ENCODE measurements around the gene YTHDF2.
A peak's percentile ranks its signal among the peaks of the same experiment; 100 is the strongest.

Gene YTHDF2

DNA sequence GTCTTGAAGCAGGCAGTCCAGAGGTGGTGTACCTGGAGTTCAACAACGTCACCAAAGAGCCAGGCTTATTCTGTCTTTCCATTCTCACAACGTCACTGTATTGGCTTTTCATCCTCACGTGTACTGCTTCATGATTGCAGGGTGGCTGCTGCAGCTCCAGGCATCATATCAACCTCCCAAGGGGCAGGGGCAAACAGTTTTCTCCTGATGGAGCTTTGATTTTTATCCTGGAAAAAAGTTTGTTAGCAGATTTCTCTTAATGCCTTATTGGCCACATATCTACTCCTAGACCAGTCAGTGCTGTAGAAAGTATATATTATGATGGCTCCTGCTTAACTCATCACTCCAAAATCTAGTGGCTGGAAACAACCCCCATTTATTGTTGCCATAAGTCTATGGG, 66.9 kb downstream of the YTHDF2 start:
- DNase-seq, result no peak

DNA sequence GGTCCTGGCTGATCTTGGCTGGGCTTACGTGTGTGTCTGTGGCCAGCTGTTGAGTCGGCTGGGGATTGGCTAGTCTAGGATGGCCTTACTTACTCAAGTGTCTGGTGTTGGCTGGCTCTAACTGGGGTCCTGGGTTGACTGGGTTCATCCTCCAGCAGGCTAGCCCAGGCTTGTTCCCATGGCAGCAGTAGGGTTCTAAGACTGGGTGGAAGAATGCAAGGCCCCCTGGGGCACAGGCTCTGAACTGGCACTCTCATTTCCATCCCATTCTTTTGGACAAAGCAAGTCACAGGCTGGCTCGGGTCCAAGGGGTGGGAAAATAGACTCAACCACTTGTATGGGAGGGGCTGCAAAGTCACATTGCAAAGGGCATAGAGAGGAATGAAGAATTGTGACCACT, 67.3 kb downstream of the YTHDF2 start:
- DNase-seq, result no peak

DNA sequence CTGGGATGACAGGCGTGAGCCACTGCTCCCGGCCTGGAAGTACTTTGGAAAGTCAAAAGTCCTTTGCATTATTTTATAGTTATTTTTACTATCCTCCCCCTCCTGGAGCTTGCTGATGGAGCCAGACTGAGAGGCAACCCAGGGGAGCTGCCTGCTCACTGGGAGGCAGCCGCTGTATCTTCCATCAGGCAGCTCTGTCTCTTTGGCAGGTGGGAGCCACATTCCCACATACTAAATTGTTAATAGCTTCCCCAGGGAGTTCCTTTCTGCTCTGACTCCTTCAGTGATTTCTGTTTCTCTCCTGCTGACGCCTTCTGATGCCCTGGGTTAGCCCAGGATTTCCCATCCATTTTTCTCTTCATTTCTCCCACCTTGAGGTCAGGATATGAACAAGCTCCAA, 70.3 kb downstream of the YTHDF2 start:
- no peak for DNase-seq

DNA sequence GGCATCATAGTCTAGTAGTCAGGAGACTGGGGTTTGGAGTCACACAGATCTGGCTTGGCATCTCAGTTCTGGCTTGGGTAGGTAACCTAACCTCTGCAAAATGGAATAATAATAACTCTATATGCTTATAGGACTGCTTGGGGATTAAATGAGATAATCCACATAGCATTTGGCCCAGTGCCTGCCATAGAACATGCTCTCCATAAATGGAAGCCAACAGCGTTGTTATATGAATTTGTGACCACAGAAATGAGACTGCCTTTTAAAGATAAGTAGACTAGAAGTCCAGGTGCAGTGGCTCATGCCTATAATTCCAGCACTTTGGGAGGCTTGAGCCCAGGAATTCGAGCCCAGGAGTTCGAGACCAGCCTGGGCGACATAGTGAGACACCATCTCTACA, 71.2 kb downstream of the YTHDF2 start:
- DNase-seq, result no peak

DNA sequence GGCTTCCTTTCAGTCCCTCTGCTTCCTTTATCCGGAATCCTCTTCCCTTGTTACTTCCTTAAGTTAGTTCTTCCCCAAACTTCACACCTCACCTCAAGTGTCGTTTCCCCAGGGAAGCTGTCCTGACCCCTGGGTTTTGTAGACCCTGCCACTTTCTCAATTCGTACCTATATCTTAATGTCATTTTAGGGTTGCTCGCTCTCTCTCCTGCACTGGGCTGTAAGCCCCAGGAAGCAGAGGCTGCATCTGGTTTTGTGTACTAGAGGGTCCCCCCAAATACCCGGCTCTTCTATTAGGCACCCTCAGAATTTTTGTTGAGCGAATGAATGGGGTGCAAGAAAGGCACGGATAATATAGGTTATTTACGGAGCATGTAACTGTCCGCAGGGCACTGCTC, 74.6 kb downstream of the YTHDF2 start:
- DNase-seq, result no peak

DNA sequence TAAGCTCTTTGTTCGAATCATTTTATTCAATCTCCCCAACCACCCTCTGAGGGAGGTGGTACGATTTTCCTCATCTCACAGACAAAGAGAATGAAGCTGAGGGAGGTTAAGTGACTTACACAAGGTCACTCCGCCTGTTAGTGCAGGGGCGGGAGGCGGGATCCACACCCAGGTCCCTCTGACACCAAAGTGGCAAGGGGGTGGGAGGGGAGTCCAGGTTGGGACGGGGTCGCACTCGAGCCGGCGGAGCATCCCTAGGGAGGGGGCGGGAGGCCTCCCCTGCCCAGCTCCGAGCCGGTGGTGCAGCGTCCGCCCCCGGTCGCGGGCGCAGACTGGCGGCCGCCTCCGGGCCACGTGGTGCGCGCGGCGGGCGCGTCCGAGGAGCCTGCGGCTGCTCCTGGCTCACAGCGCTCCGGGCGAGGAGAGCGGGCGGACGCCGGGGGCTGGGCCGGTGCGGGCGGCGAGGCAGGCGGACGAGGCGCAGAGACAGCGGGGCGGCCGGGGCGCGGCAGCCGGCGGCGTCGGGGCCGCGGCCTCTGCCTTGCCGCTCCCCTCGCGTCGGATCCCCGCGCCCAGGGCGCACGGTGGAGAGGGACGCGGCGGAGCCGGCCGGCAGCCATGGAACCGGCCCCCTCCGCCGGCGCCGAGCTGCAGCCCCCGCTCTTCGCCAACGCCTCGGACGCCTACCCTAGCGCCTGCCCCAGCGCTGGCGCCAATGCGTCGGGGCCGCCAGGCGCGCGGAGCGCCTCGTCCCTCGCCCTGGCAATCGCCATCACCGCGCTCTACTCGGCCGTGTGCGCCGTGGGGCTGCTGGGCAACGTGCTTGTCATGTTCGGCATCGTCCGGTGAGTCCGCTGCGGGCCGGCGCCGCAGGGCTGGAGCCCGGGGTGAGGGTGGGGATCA, 75.3 kb downstream of the YTHDF2 start, which contains the start of gene OPRD1:
Gene OPRD1 (plus strand): TSS at position 405 of the 903 bp plus-strand sequence. CDS start 214 bp downstream, at position 619.
- no peak for DNase-seq

DNA sequence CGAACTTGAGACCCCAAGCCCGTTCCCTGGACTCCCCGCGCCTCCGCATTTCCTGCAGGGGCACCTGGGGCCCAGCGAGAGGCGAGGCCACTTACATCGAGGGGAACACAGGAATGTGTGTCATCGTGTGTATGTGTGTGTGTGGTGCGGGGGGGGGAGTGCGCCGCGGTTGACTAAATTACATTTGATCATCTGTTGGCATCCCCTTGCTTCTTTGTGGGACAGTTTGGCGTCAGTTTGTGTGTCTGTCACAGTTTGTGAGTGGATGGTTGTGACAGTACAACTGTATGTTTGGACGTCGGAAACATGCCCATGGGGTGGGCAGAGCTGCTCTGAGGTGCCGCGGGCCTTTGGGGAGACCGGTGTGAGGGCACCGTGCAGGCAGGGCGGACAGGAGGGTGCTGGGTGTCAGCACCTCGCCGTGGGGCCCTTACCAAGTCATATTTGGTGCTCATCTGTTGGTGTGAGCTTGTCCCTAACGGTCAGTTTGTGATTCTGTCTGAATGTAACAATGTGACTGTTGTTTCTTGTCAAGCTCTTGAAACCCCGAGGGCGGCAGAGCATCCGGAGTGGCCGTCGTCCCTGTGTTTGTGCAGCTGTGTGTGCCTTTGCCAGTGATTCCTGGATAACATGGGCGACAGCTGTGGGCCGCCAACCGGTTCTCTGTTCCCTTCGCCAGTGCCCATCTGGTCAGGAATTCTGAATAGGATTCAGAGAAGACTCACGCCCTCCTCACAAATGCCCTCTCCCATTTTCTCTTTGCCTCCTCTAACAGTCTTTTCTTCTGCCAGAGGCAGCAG, 76.1 kb downstream of the YTHDF2 start:
- peak; percentile 29 for DNase-seq

DNA sequence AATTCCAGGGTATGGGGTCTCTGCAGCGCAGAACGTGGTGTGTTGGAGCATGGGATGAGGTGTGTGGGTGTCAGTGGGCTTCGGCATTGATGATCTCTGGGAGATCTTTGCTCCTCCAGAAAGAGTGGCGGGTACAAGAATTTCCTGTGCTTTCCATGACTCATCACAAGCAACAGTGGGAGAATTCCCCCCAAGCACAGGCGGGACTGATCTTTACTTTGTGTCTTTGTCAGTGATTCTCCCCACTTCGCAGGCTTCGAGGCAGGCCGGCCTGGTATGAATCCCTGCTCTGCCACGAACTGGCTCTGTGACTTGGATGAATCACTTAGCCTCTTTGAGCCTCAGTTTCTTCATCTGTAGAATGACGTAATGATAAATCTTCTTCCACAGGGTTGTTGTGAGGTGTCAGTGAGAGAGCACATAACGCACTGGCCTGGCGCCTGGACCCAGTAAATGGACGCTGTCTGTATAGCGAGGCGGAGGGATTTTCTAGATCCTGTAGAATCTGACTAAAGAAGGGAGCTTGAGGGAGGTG, 77.3 kb downstream of the YTHDF2 start:
- no peak for DNase-seq

DNA sequence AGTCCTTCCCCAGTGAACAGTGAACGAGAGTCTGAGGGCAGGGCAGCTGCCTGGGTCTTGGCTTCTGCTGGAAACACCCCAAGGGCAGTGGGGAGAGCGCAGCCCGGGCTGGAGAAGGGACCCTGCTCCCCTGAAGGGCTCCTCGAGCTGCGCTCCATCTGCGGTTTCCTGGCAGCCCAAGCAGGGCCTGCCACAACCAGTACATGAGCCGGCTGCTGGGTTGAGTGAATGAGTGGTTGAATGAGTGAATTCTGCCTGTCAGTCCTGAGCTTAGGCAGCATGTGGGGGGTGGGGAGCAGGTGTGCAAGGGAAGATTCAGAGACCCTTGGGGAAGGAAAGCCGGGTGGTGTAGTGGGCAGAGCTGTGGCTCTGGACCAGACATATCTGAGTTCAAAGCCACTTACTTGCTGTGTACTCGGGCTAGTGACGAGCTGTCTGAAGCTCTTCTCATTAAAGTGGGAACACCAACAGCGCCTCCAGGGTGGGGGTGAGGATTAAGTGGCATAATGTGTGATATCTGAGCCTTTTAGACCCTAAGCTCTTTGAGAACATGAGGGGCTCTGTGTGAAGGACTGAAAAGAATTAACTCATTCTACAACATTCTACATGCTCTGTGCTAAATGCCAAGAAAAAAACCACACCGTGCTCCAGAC, 78.9 kb downstream of the YTHDF2 start:
- DNase-seq, result no peak

DNA sequence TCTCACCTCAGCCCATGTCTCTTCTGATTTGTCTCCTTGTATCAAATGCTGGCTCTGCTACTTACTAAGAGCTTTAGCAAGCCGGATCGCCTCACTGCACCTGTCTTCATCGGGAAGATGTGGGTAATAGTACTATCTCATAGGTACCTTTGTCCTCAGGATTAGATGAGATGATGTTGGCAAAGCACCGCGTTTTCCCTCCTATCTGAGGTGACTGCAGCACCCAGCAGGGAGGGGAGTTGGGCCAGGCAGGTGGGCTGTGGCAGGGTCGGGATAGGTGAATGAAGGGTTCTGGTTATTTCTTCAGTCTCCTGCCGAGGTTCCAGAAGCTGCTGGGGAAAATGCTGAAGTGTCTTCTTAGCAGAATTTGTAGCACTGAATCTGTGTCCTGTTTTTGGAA, 80.4 kb downstream of the YTHDF2 start:
- no peak for DNase-seq

DNA sequence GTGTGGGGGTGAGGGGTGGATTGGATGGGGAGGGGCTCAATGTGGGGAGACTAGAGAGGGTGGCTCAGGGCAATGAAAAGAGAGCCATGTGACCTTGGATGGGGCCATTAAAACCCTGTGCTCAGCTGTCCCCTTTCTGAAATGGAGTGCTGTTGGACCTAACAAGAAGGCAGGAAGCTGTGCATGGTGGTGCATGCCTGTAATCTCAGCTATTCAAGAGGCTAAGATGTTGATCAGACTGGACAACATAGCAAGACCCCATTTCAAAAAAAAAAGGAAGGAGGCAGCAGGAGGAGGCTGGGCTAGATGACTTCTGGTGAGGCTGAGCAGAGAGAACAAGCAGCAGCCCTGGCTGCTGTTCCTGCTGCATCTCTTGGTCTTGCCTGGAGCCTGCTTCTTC, 82.3 kb downstream of the YTHDF2 start:
- DNase-seq, result no peak
